Endothelial cell of umbilical vein (primary cell): ENCODE results near the gene ANKRD27. TPM values are rescaled to one million over a fixed set of nuclear protein-coding genes. Genes with fewer than 3 reads are reported as not detected.

ENCODE experiments used
- BruUV-seq: library from RNA; stranded (reverse); fragments of 400-500 nt; replicated peaks from 2 replicates; lab custom pipeline; 2021; lab: Mats Ljungman, UMichigan
- CTCF ChIA-PET: fragments of 300-600, 350-600 bp; sonication (Branson Sonifier 250); formaldehyde crosslinking; loops from one replicate; lab custom pipeline; 2021; ENCODE audit warnings: antibody characterized with exemption, inconsistent platforms; lab: Charles Lee
- POLR2A ChIA-PET: fragments of 300-600, 350-600 bp; sonication (Branson Sonifier 250); formaldehyde crosslinking; loops from one replicate; lab custom pipeline; 2021; ENCODE audit warnings: antibody characterized with exemption, inconsistent platforms; lab: Charles Lee
- DNase-seq: peaks from one replicate; pipeline ENCODE4 v3.0.0-alpha.2; 2011; ENCODE audit warnings: low read depth, low spot score
- FAIRE-seq: peaks from 2 replicates; lab custom pipeline; 2011; peaks lifted over from hg19 to GRCh38; lab: Jason Lieb, UNC
- H2AFZ ChIP-seq: 2 replicates; pipeline ENCODE4 v1.6.0; 2012; ENCODE audit warnings: low read depth, low read length, control low read depth, inconsistent platforms
- H3K27ac ChIP-seq: 2 replicates; pipeline ENCODE4 v1.5.1; 2011; ENCODE audit warnings: low read depth, mild to moderate bottlenecking, control low read depth, low read length, moderate library complexity; ENCODE audit not compliant: insufficient read depth
- H3K27me3 ChIP-seq, 2 experiments: 2 replicates each; pipeline versions ENCODE4 v1.6.0 to v1.6.1; 2011; ENCODE audit warnings: low read length in 2 of 2, mixed read lengths in 1 of 2; ENCODE audit not compliant: control insufficient read depth in 2 of 2, insufficient read depth in 2 of 2
- H3K36me3 ChIP-seq, 2 experiments: 2 replicates in 1 of 2; 3 replicates in 1 of 2; pipeline ENCODE4 v1.5.1; 2011; ENCODE audit warnings: low read length in 2 of 2, mild to moderate bottlenecking in 1 of 2, moderate library complexity in 1 of 2; ENCODE audit not compliant: control insufficient read depth in 2 of 2, insufficient read depth in 2 of 2; ENCODE audit errors: extremely low read depth in 1 of 2
- H3K4me1 ChIP-seq: 3 replicates; pipeline ENCODE4 v1.5.1; 2011; ENCODE audit warnings: mild to moderate bottlenecking, low read length; ENCODE audit not compliant: control insufficient read depth, insufficient read depth; ENCODE audit errors: extremely low read depth
- H3K4me2 ChIP-seq: 2 replicates; pipeline ENCODE4 v1.6.1; 2011; ENCODE audit warnings: low read length, control low read depth, mixed read lengths; ENCODE audit not compliant: insufficient read depth
- H3K4me3 ChIP-seq, 3 experiments: fragments of 200-600 bp in 1 of 3; sonication (generic), shearing (Covaris generic) in 1 of 3; replicated peaks in 1 of 3; 2 replicates each; pipeline ENCODE4 v1.5.1; 2011 to 2016; ENCODE audit warnings: control low read depth in 3 of 3, low read length in 3 of 3, mild to moderate bottlenecking in 2 of 3, inconsistent platforms in 1 of 3, low read depth in 1 of 3, moderate library complexity in 1 of 3; ENCODE audit not compliant: insufficient read depth in 1 of 3
- H3K79me2 ChIP-seq: 2 replicates; pipeline ENCODE4 v1.6.0; 2012; ENCODE audit warnings: low read length, inconsistent platforms; ENCODE audit not compliant: control insufficient read depth, insufficient read depth
- H3K9ac ChIP-seq: replicated peaks from 2 replicates; pipeline ENCODE3; 2011; ENCODE audit warnings: low read length, control low read depth; ENCODE audit not compliant: insufficient read depth; ENCODE audit errors: extremely low read depth
- H3K9me1 ChIP-seq: replicated peaks from 3 replicates; pipeline ENCODE4 v1.6.0; 2011; ENCODE audit warnings: mild to moderate bottlenecking, low read length; ENCODE audit not compliant: control insufficient read depth, insufficient read depth; ENCODE audit errors: extremely low read depth
- H3K9me3 ChIP-seq: replicated peaks from 2 replicates; pipeline ENCODE4 v1.5.1; 2012; ENCODE audit warnings: low read length, inconsistent platforms; ENCODE audit not compliant: control insufficient read depth, insufficient read depth
- H4K20me1 ChIP-seq: replicated peaks from 2 replicates; pipeline ENCODE3; 2011; ENCODE audit warnings: mild to moderate bottlenecking, low read length; ENCODE audit not compliant: control insufficient read depth, insufficient read depth; ENCODE audit errors: extremely low read depth
- CTCF ChIP-seq, 2 donors: IDR thresholded peaks; 1 replicate in 1 of 2; 2 replicates in 1 of 2; pipeline ENCODE4 v1.5.1; 2011; ENCODE audit warnings: low read length in 2 of 2, mild to moderate bottlenecking in 2 of 2, moderate library complexity in 2 of 2, control low read depth in 1 of 2, inconsistent platforms in 1 of 2, low read depth in 1 of 2; ENCODE audit not compliant: insufficient read depth in 1 of 2; ENCODE audit errors: extremely low read depth in 1 of 2
- EZH2 ChIP-seq: IDR thresholded peaks from 2 replicates; pipeline ENCODE4 v1.6.1; 2012; ENCODE audit warnings: borderline replicate concordance, low read depth, mild to moderate bottlenecking, moderate library complexity, low read length, inconsistent platforms; ENCODE audit not compliant: severe bottlenecking
- FOS ChIP-seq: IDR thresholded peaks from 2 replicates; pipeline ENCODE4 v1.6.1; 2011; ENCODE audit warnings: mild to moderate bottlenecking, low read length, moderate library complexity, borderline replicate concordance; ENCODE audit not compliant: insufficient read depth
- GATA2 ChIP-seq: IDR thresholded peaks from 2 replicates; pipeline ENCODE4 v1.7.0; 2011; ENCODE audit warnings: low read depth, mild to moderate bottlenecking, moderate library complexity, mixed read lengths, low read length; ENCODE audit not compliant: insufficient read length, insufficient read depth
- JUN ChIP-seq: IDR thresholded peaks from 2 replicates; pipeline ENCODE4 v1.6.1; 2011; ENCODE audit warnings: borderline replicate concordance, low read depth; ENCODE audit not compliant: insufficient read length, insufficient read depth
- MAX ChIP-seq: IDR thresholded peaks from 2 replicates; pipeline ENCODE4 v1.6.1; 2011; ENCODE audit not compliant: insufficient read depth, insufficient read length
- MYC ChIP-seq: IDR thresholded peaks from one replicate; pipeline ENCODE4 v1.6.1; 2011; ENCODE audit warnings: mild to moderate bottlenecking, low read depth, low read length
- POLR2A ChIP-seq: IDR thresholded peaks from 2 replicates; pipeline ENCODE4 v1.6.1; 2012; ENCODE audit warnings: low read depth, mild to moderate bottlenecking, control low read depth, low read length
- POLR2AphosphoS5 ChIP-seq: IDR thresholded peaks from 2 replicates; pipeline ENCODE4 v1.6.1; 2012; ENCODE audit warnings: low read depth, mild to moderate bottlenecking, control low read depth, low read length, moderate library complexity; ENCODE audit not compliant: insufficient read depth
- dilution Hi-C: fragments of 300-500 bp; cut with MboI; formaldehyde crosslinking; loops from one replicate; pipeline ENCODE4 v1.15.0; 2019; ENCODE audit warnings: low sequenced_read_pairs; ENCODE audit not compliant: extremely low pct_ligation_motif_present
- intact Hi-C: fragments of 100-400 bp; cut with micrococcal nuclease; formaldehyde crosslinking; loops from one replicate; pipeline ENCODE4 v1.10.0; 2022
- polyA plus RNA-seq, 4 experiments: library from polyadenylated mRNA; depleted of rRNA in 3 of 4; stranded (reverse) in 3 of 4; unstranded in 1 of 4; fragments of >200 nt; gene quantifications; 2 replicates each; pipeline versions ENCODE4 v1.2.1 to v1.2.3, GENCODE V29; 2011 to 2012; ENCODE audit warnings: missing spikeins in 1 of 4
- total RNA-seq: library from RNA; stranded (reverse); gene quantifications from 2 replicates; pipeline ENCODE4 v1.2.3, GENCODE V29; 2021

The ANKRD27 gene
- total and polyA plus RNA-seq, 2 donors (not counting 3 experiments of a cell fraction or from before 2014, with no cell fraction given), result 18.3 to 37.4 TPM

GRCh38 chr19:32718286-32718685 lies 43.3 kb upstream of the ANKRD27 start:
- Histone ChIP-seq H3K79me2 (no peaks in the 10 kb centered on the region), H3K4me3 (no peak overlapping the region), H3K36me3 (peaks cover 0 to under 1% of the 10 kb centered on the region in 2 experiments), H3K4me2 (no peak overlapping the region), H3K9me3 (no peaks in the 10 kb centered on the region), H3K4me1 (no peaks in the 10 kb centered on the region), H3K27ac (no peak overlapping the region), H3K9me1 (no peaks in the 10 kb centered on the region), H2AFZ (no peak overlapping the region), H4K20me1 (no peaks in the 10 kb centered on the region), H3K9ac (no peak overlapping the region), H3K27me3 (no peaks in the 10 kb centered on the region)
- DNase-seq (no peak), FAIRE-seq (no peak)
- CTCF ChIA-PET, result no interaction called here
- POLR2A ChIA-PET, result no interaction called here
- dilution Hi-C loops, result no loop called here
- BruUV-seq, result no TSS peak
- intact Hi-C loops, result no loop called here
- no peak for TF ChIP-seq MAX
- no peak for TF ChIP-seq GATA2
- TF ChIP-seq POLR2A, result no peak
- TF ChIP-seq MYC, result no peak
- no peak for TF ChIP-seq EZH2
- TF ChIP-seq POLR2AphosphoS5, result no peak
- TF ChIP-seq FOS, result no peak
- TF ChIP-seq CTCF (IDR thresholded peaks at IDR 0.05; ENCODE audit: extremely low read depth in 1 of 2, insufficient read depth in 1 of 2, low read depth in 1 of 2, low read length in 2 of 2), result no peak
- TF ChIP-seq JUN, result no peak
